Fibroblast of lung (primary cell): ENCODE results near the gene CNKSR3. TPM values are rescaled to one million over a fixed set of nuclear protein-coding genes. Genes with fewer than 3 reads are reported as not detected.
A peak's percentile ranks its signal among the peaks of the same experiment; 100 is the strongest.

Source experiments
- DNase-seq, 2 donors: peaks; one replicate each; pipeline versions ENCODE4 v3.0.0 to v3.0.0-alpha.2; 2010; ENCODE audit warnings: low read depth in 2 of 2
- H2AFZ ChIP-seq: 2 replicates; pipeline ENCODE4 v1.5.1; 2012; ENCODE audit warnings: low read length, control low read depth, inconsistent platforms
- H3K27ac ChIP-seq: 2 replicates; pipeline ENCODE4 v1.5.1; 2011; ENCODE audit warnings: low read length, control low read depth; ENCODE audit not compliant: insufficient read depth
- H3K27me3 ChIP-seq: 2 replicates; pipeline ENCODE4 v1.5.1; 2011; ENCODE audit warnings: mild to moderate bottlenecking, low read length; ENCODE audit not compliant: control insufficient read depth, insufficient read depth
- H3K36me3 ChIP-seq: 2 replicates; pipeline ENCODE4 v1.5.1; 2011; ENCODE audit warnings: low read length; ENCODE audit not compliant: control insufficient read depth, insufficient read depth
- H3K4me1 ChIP-seq: 2 replicates; pipeline ENCODE4 v1.5.1; 2011; ENCODE audit warnings: low read length; ENCODE audit not compliant: control insufficient read depth, insufficient read depth; ENCODE audit errors: extremely low read depth
- H3K4me2 ChIP-seq: 2 replicates; pipeline ENCODE4 v1.5.1; 2011; ENCODE audit warnings: low read length, control low read depth; ENCODE audit not compliant: insufficient read depth; ENCODE audit errors: extremely low read depth
- H3K4me3 ChIP-seq, 4 experiments: fragments of 200-600 bp in 1 of 4; sonication (generic) in 1 of 4; replicated peaks in 1 of 4; 2 replicates each; pipeline ENCODE4 v1.5.1; 2011 to 2016; ENCODE audit warnings: low read length in 4 of 4, low read depth in 3 of 4, mild to moderate bottlenecking in 3 of 4, control low read depth in 2 of 4, inconsistent platforms in 1 of 4, mixed read lengths in 1 of 4; ENCODE audit not compliant: insufficient read depth in 1 of 4; ENCODE audit errors: control extremely low read depth in 1 of 4
- H3K79me2 ChIP-seq: 2 replicates; pipeline ENCODE4 v1.5.1; 2012; ENCODE audit warnings: mild to moderate bottlenecking, low read length, inconsistent platforms; ENCODE audit not compliant: control insufficient read depth, insufficient read depth
- H3K9ac ChIP-seq: 2 replicates; pipeline ENCODE4 v1.5.1; 2011; ENCODE audit warnings: mild to moderate bottlenecking, low read length, control low read depth; ENCODE audit not compliant: insufficient read depth
- H3K9me3 ChIP-seq: 2 replicates; pipeline ENCODE4 v1.5.1; 2012; ENCODE audit warnings: low read depth, low read length; ENCODE audit not compliant: control insufficient read depth, insufficient read depth
- H4K20me1 ChIP-seq: 2 replicates; pipeline ENCODE4 v1.5.1; 2011; ENCODE audit warnings: low read length; ENCODE audit not compliant: control insufficient read depth, insufficient read depth; ENCODE audit errors: extremely low read depth
- CTCF ChIP-seq, 2 donors: IDR thresholded peaks in 1 of 2; conservative IDR thresholded peaks in 1 of 2; 1 replicate in 1 of 2; 2 replicates in 1 of 2; pipeline ENCODE4 v1.5.1; 2011 to 2012; ENCODE audit warnings: low read length in 2 of 2, control low read depth in 1 of 2, inconsistent platforms in 1 of 2, low read depth in 1 of 2, mild to moderate bottlenecking in 1 of 2
- EZH2 ChIP-seq: IDR thresholded peaks from 2 replicates; pipeline ENCODE4 v1.5.1; 2012; ENCODE audit warnings: low read length, control low read depth, mild to moderate bottlenecking; ENCODE audit errors: missing control alignments
- polyA plus RNA-seq, 2 donors: library from polyadenylated mRNA; depleted of rRNA in 1 of 2; stranded (reverse) in 1 of 2; unstranded in 1 of 2; fragments of >200 nt; gene quantifications; 2 replicates each; pipeline ENCODE4 v1.2.1, GENCODE V29; 2011 to 2012; ENCODE audit warnings: missing spikeins in 1 of 2
- total RNA-seq: library from RNA; depleted of rRNA; stranded (reverse); fragments of >200 nt; gene quantifications from 2 replicates; pipeline ENCODE4 v1.2.1, GENCODE V29; 2014

Gene CNKSR3
- total and polyA plus RNA-seq, 2 donors (not counting 1 experiment from before 2014, with no cell fraction given) = 5.5 to 14.0 TPM

- Histone ChIP-seq H3K4me2 (peak overlapping the region; percentile 51), H3K9me3 (no peaks in the 10 kb centered on the region), H3K9ac (no peak overlapping the region), H3K27me3 (no peaks in the 10 kb centered on the region), H3K4me1 (peaks cover 4% of the 10 kb centered on the region), H3K27ac (peak overlapping the region; percentile 7), H4K20me1 (no peaks in the 10 kb centered on the region), H2AFZ (no peak overlapping the region), H3K4me3 (no peak overlapping the region), H3K79me2 (no peaks in the 10 kb centered on the region), H3K36me3 (no peaks in the 10 kb centered on the region)
- peak; percentile 93 to 95 for DNase-seq
- TF ChIP-seq EZH2 = no peak
- no peak for TF ChIP-seq CTCF (conservative IDR thresholded peaks at IDR 0.05 in 1 of 2, IDR thresholded peaks at IDR 0.05 in 1 of 2; ENCODE audit: low read depth in 1 of 2, low read length in 2 of 2)
These were observed 123.4 kb downstream of the CNKSR3 start for GRCh38 chr6:154386848-154387717.

- H3K36me3 ChIP-seq = no peaks in the 10 kb centered on the region
- H3K27ac ChIP-seq = no peak overlapping the region
- H3K9ac ChIP-seq = no peak overlapping the region
- no peaks in the 10 kb centered on the region for H3K9me3 ChIP-seq
- TF ChIP-seq CTCF (conservative IDR thresholded peaks at IDR 0.05 in 1 of 2, IDR thresholded peaks at IDR 0.05 in 1 of 2; ENCODE audit: low read depth in 1 of 2, low read length in 2 of 2) = no peak
- no peak for TF ChIP-seq EZH2
- no peak overlapping the region for H2AFZ ChIP-seq
- H3K4me3 ChIP-seq = no peak overlapping the region
- no peak for DNase-seq
- H3K79me2 ChIP-seq = no peaks in the 10 kb centered on the region
- no peaks in the 10 kb centered on the region for H3K27me3 ChIP-seq
- no peak overlapping the region for H3K4me2 ChIP-seq
- no peaks in the 10 kb centered on the region for H4K20me1 ChIP-seq
- H3K4me1 ChIP-seq = peaks cover 4% of the 10 kb centered on the region
These were observed 126.3 kb downstream of the CNKSR3 start for GRCh38 chr6:154384191-154384590.

GRCh38 chr6:154383273-154383672 lies 127.2 kb downstream of the CNKSR3 start:
- Histone ChIP-seq H3K79me2 (no peaks in the 10 kb centered on the region), H3K9ac (no peak overlapping the region), H3K4me3 (no peak overlapping the region), H3K4me2 (no peak overlapping the region), H2AFZ (no peak overlapping the region), H3K4me1 (peaks cover 4% of the 10 kb centered on the region), H3K27ac (no peak overlapping the region), H3K27me3 (no peaks in the 10 kb centered on the region), H3K9me3 (no peaks in the 10 kb centered on the region), H3K36me3 (no peaks in the 10 kb centered on the region), H4K20me1 (no peaks in the 10 kb centered on the region)
- DNase-seq = no peak
- TF ChIP-seq EZH2 (no peak), CTCF (conservative IDR thresholded peaks at IDR 0.05 in 1 of 2, IDR thresholded peaks at IDR 0.05 in 1 of 2; ENCODE audit: low read depth in 1 of 2, low read length in 2 of 2) (no peak)
